HG03558 (cell line): ENCODE measurements around the gene ALAD.
"Not testable (repeated sequence)": the region's sequence is repeated elsewhere in the genome, so short reads cannot be mapped to it uniquely, and the experiment has no call there.

ENCODE experiments used
- ATAC-seq: cut with Tn5 transposase; IDR thresholded peaks from one replicate; pipeline ENCODE4 v1.9.1; 2021; ENCODE audit warnings: moderate number of reproducible peaks; ENCODE audit not compliant: unreplicated experiment; ENCODE audit errors: extremely low read depth

ALAD gene

GRCh38 chr9:113399646-113400200 is 1.4 kb downstream of the ALAD start:
- no peak for ATAC-seq

GRCh38 chr9:113398796-113399195 is 2.3 kb downstream of the ALAD start:
- ATAC-seq, result no peak

- ATAC-seq, result no peak
Measured at GRCh38 chr9:113397203-113397631, 3.9 kb downstream of the ALAD start.

GRCh38 chr9:113395000-113395861 is 5.9 kb downstream of the ALAD start:
- ATAC-seq, result no peak

- ATAC-seq, result no peak
Measured at GRCh38 chr9:113393281-113393680, 7.8 kb downstream of the ALAD start.

GRCh38 chr9:113391917-113392316 is 9.2 kb downstream of the ALAD start:
- no peak for ATAC-seq

- ATAC-seq, result no peak
Measured at GRCh38 chr9:113390192-113390960, 10.7 kb downstream of the ALAD start.

GRCh38 chr9:113389451-113389850 is 11.6 kb downstream of the ALAD start:
- no peak for ATAC-seq

GRCh38 chr9:113388833-113389232 is 12.3 kb downstream of the ALAD start:
- ATAC-seq, result no peak

- no peak for ATAC-seq
Measured at GRCh38 chr9:113387560-113388230, 13.4 kb downstream of the ALAD start.

- no peak for ATAC-seq
Measured at GRCh38 chr9:113386571-113387393, 14.3 kb downstream of the ALAD start.

GRCh38 chr9:113381909-113382411 is 19.1 kb downstream of the ALAD start:
- no peak for ATAC-seq

GRCh38 chr9:113381441-113381840 is 19.6 kb downstream of the ALAD start:
- ATAC-seq, result not testable (repeated sequence)

- ATAC-seq, result no peak
Measured at GRCh38 chr9:113380869-113381378, 20.2 kb downstream of the ALAD start.

GRCh38 chr9:113379829-113380210 is 21.3 kb downstream of the ALAD start:
- ATAC-seq, result not testable (repeated sequence)

GRCh38 chr9:113379094-113379828 is 21.8 kb downstream of the ALAD start:
- not testable (repeated sequence) for ATAC-seq

GRCh38 chr9:113376634-113377567 is 24.2 kb downstream of the ALAD start, which contains the start of gene HDHD3:
TSS of gene HDHD3 (minus strand) at chr9:113376986. CDS start at chr9:113374354, 2,632 bp downstream.
- peak; percentile 67 for ATAC-seq
